GM12878 (cell line): ENCODE measurements around the gene ZBTB21. TPM values are rescaled to one million over a fixed set of nuclear protein-coding genes. Genes with fewer than 3 reads are reported as not detected.

Source experiments
- ASH2L ChIP-seq: fragments of 300-600, 200-600 bp; sonication (generic); IDR thresholded peaks from 2 replicates; pipeline ENCODE4 v1.6.1; 2017; ENCODE audit warnings: low read depth, mild to moderate bottlenecking, borderline replicate concordance
- CEBPB ChIP-seq, 2 experiments: fragments of 150-350 bp in 1 of 2; IDR thresholded peaks; 2 replicates each; pipeline ENCODE4 v1.6.1; 2012 to 2014; ENCODE audit warnings: low read depth in 2 of 2, low read length in 2 of 2, borderline replicate concordance in 1 of 2, inconsistent platforms in 1 of 2
- CEBPZ ChIP-seq: fragments of 150-350 bp; IDR thresholded peaks from 2 replicates; pipeline ENCODE4 v1.6.1; 2016; ENCODE audit warnings: low read depth, low read length
- CHD1 ChIP-seq: IDR thresholded peaks from 2 replicates; pipeline ENCODE4 v1.6.1; 2012; ENCODE audit warnings: low read depth, low read length, improper control_type of control experiment
- GABPA ChIP-seq: IDR thresholded peaks from 2 replicates; pipeline ENCODE4 v1.6.1; 2014; ENCODE audit warnings: antibody characterized with exemption, low read depth, mild to moderate bottlenecking, inconsistent platforms
- IKZF1 ChIP-seq: fragments of 450-650 bp; conservative IDR thresholded peaks from 2 replicates; pipeline ENCODE4 v1.6.1; 2017; ENCODE audit warnings: antibody characterized with exemption, mild to moderate bottlenecking
- IRF4 ChIP-seq: IDR thresholded peaks from 2 replicates; pipeline ENCODE4 v1.6.1; 2011; ENCODE audit warnings: low read depth, low read length
- KLF5 ChIP-seq: fragments of 450-650 bp; IDR thresholded peaks from 2 replicates; pipeline ENCODE4 v1.6.1; 2014; ENCODE audit warnings: mild to moderate bottlenecking; ENCODE audit not compliant: partially characterized antibody
- MEF2B ChIP-seq: fragments of 450-650 bp; IDR thresholded peaks from 2 replicates; pipeline ENCODE4 v1.6.1; 2018; ENCODE audit warnings: mild to moderate bottlenecking, moderate library complexity; ENCODE audit not compliant: partially characterized antibody, poor library complexity, severe bottlenecking
- MXI1 ChIP-seq: fragments of 150-350 bp; IDR thresholded peaks from 2 replicates; pipeline ENCODE4 v1.6.1; 2011; ENCODE audit warnings: low read depth, mild to moderate bottlenecking, inconsistent platforms, low read length, improper control_type of control experiment
- NR2C1 ChIP-seq: fragments of 450-650 bp; IDR thresholded peaks from 2 replicates; pipeline ENCODE4 v1.6.1; 2017; ENCODE audit warnings: antibody characterized with exemption, mild to moderate bottlenecking, moderate library complexity
- NR2C2 ChIP-seq: IDR thresholded peaks from 2 replicates; pipeline ENCODE4 v1.6.1; 2011; ENCODE audit warnings: borderline replicate concordance, low read depth; ENCODE audit not compliant: control insufficient read depth, insufficient read length
- PAX8 ChIP-seq: fragments of 450-650 bp; IDR thresholded peaks from 2 replicates; pipeline ENCODE4 v1.6.1; 2017; ENCODE audit warnings: mild to moderate bottlenecking, moderate library complexity
- SIN3A ChIP-seq: IDR thresholded peaks from 2 replicates; pipeline ENCODE4 v1.6.1; 2012; ENCODE audit warnings: low read depth, low read length, improper control_type of control experiment
- SKIL ChIP-seq: fragments of 450-650 bp; IDR thresholded peaks from 2 replicates; pipeline ENCODE4 v1.6.1; 2017; ENCODE audit warnings: mild to moderate bottlenecking, low read depth, inconsistent platforms; ENCODE audit not compliant: poor library complexity, severe bottlenecking
- SUPT20H ChIP-seq: IDR thresholded peaks from 2 replicates; pipeline ENCODE4 v1.6.1; 2011; ENCODE audit warnings: low read depth, mild to moderate bottlenecking, low read length, moderate library complexity, borderline replicate concordance; ENCODE audit not compliant: control insufficient read depth
- YBX1 ChIP-seq: fragments of 450-650 bp; IDR thresholded peaks from 2 replicates; pipeline ENCODE4 v1.6.1; 2016; ENCODE audit warnings: antibody characterized with exemption
- polyA plus RNA-seq, 11 experiments: library from polyadenylated mRNA; depleted of rRNA in 4 of 11; unstranded in 6 of 11; stranded (reverse) in 5 of 11; fragments of >200 nt; fragmentation: Nextera tagmentation in 4 of 11; fragmentation: Illumina TruSeq in 1 of 11; extraction: Ambion mirVana in 4 of 11; extraction: Trizol in 1 of 11; gene quantifications; 1 replicate in 1 of 11; 2 replicates in 10 of 11; pipeline versions ENCODE4 v1.2.1 to v1.2.3, GENCODE V29; 2011 to 2016; ENCODE audit warnings: inconsistent platforms in 2 of 11, missing spikeins in 2 of 11, low read depth in 1 of 11
- total RNA-seq, 4 experiments: library from RNA; depleted of rRNA in 3 of 4; stranded (reverse); fragments of >200 nt in 3 of 4; fragmentation: Illumina TruSeq in 1 of 4; extraction: Trizol in 1 of 4; gene quantifications; 2 replicates each; pipeline versions ENCODE4 v1.2.1 to v1.2.3, GENCODE V29; 2013 to 2021
- TF ChIP-seq, protein P1 (sequence below): fragments of 450-650 bp; IDR thresholded peaks from 2 replicates; pipeline ENCODE4 v1.6.1; 2017; ENCODE audit warnings: low read depth, mild to moderate bottlenecking, moderate library complexity
- TF ChIP-seq, protein P2 (sequence below): fragments of 450-650 bp; IDR thresholded peaks from 2 replicates; pipeline ENCODE4 v1.6.1; 2014; ENCODE audit warnings: mild to moderate bottlenecking
- TF ChIP-seq, protein P3 (sequence below): IDR thresholded peaks from 2 replicates; pipeline ENCODE4 v1.6.1; 2011; ENCODE audit warnings: borderline replicate concordance, low read depth, mild to moderate bottlenecking, moderate library complexity, mixed read lengths, low read length; ENCODE audit not compliant: insufficient read depth; ENCODE audit errors: extremely low read length

The ZBTB21 gene
- total and polyA plus RNA-seq, 10 of the 15 experiments (the other 5 are each of a cell fraction or from before 2014, with no cell fraction given): 1.8 to 21.6 (median 10.6) TPM

GRCh38 chr21:42009018-42009830 lies 936 bp downstream of the ZBTB21 start (continued):
- 0 out of 2 replicates have a peak, but pooled peaks have one; percentile 45 for TF ChIP-seq SIN3A
- TF ChIP-seq, protein P1, sequence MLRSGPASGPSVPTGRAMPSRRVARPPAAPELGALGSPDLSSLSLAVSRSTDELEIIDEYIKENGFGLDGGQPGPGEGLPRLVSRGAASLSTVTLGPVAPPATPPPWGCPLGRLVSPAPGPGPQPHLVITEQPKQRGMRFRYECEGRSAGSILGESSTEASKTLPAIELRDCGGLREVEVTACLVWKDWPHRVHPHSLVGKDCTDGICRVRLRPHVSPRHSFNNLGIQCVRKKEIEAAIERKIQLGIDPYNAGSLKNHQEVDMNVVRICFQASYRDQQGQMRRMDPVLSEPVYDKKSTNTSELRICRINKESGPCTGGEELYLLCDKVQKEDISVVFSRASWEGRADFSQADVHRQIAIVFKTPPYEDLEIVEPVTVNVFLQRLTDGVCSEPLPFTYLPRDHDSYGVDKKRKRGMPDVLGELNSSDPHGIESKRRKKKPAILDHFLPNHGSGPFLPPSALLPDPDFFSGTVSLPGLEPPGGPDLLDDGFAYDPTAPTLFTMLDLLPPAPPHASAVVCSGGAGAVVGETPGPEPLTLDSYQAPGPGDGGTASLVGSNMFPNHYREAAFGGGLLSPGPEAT: peak; percentile 84; the same call in 1 of the 2 replicates
- peak; percentile 90 for TF ChIP-seq IKZF1
- 0 out of 2 replicates have a peak, but pooled peaks have one; percentile 5 for TF ChIP-seq CHD1
- no peak for TF ChIP-seq ASH2L
- TF ChIP-seq, protein P2, sequence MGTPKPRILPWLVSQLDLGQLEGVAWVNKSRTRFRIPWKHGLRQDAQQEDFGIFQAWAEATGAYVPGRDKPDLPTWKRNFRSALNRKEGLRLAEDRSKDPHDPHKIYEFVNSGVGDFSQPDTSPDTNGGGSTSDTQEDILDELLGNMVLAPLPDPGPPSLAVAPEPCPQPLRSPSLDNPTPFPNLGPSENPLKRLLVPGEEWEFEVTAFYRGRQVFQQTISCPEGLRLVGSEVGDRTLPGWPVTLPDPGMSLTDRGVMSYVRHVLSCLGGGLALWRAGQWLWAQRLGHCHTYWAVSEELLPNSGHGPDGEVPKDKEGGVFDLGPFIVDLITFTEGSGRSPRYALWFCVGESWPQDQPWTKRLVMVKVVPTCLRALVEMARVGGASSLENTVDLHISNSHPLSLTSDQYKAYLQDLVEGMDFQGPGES: no peak
- TF ChIP-seq MEF2B: peak; percentile 43
- no peak for TF ChIP-seq GABPA
- TF ChIP-seq CEBPZ: no peak
- TF ChIP-seq IRF4: no peak
- no peak for TF ChIP-seq CEBPB (IDR thresholded peaks at IDR 0.05; ENCODE audit: borderline replicate concordance in 1 of 2, low read depth in 2 of 2, low read length in 2 of 2)
- no peak for TF ChIP-seq YBX1
- TF ChIP-seq, protein P3, sequence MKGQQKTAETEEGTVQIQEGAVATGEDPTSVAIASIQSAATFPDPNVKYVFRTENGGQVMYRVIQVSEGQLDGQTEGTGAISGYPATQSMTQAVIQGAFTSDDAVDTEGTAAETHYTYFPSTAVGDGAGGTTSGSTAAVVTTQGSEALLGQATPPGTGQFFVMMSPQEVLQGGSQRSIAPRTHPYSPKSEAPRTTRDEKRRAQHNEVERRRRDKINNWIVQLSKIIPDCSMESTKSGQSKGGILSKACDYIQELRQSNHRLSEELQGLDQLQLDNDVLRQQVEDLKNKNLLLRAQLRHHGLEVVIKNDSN: no peak
- no peak for TF ChIP-seq NR2C2
- TF ChIP-seq KLF5: no peak
- peak; percentile 32 for TF ChIP-seq MXI1
- TF ChIP-seq NR2C1: 0 out of 2 replicates have a peak, but pooled peaks have one; percentile 30
- TF ChIP-seq SKIL: no peak
- no peak for TF ChIP-seq SUPT20H
- no peak for TF ChIP-seq PAX8
